Calu3 (cell line): ENCODE data around the gene WDR35. TPM values are rescaled to one million over a fixed set of nuclear protein-coding genes. Genes with fewer than 3 reads are reported as not detected.

Experiments
- Bru-seq: library from RNA; stranded (reverse); fragments of 400-500 nt; gene quantifications from one replicate; lab custom pipeline; 2021; lab: Mats Ljungman, UMichigan
- BruChase-seq, 2 experiments: library from RNA; stranded (reverse); fragments of 400-500 nt; gene quantifications; one replicate each; lab custom pipeline; 2021; lab: Mats Ljungman, UMichigan
- BruUV-seq: library from RNA; stranded (reverse); fragments of 400-500 nt; replicated peaks from 2 replicates; lab custom pipeline; 2021; lab: Mats Ljungman, UMichigan
- CTCF ChIA-PET: fragments of 300-600 bp; sonication (Branson Sonifier 250); formaldehyde crosslinking; loops from one replicate; lab custom pipeline; 2022; ENCODE audit warnings: antibody characterized with exemption; lab: Charles Lee
- DNase-seq: peaks from one replicate; pipeline ENCODE4 v3.0.0; 2022
- H3K27ac Mint-ChIP-seq: one replicate; pipeline ENCODE4 v1.8.0; 2022; ENCODE audit warnings: mixed read lengths; ENCODE audit not compliant: unreplicated experiment
- H3K27me3 Mint-ChIP-seq: one replicate; pipeline ENCODE4 v1.8.0; 2022; ENCODE audit warnings: mixed read lengths; ENCODE audit not compliant: unreplicated experiment
- H3K36me3 Mint-ChIP-seq: one replicate; pipeline ENCODE4 v1.8.0; 2022; ENCODE audit warnings: mild to moderate bottlenecking, moderate library complexity, mixed read lengths; ENCODE audit not compliant: insufficient read depth, unreplicated experiment
- H3K4me1 Mint-ChIP-seq: one replicate; pipeline ENCODE4 v1.8.0; 2022; ENCODE audit warnings: mild to moderate bottlenecking, low read depth, mixed read lengths; ENCODE audit not compliant: unreplicated experiment
- H3K4me3 Mint-ChIP-seq: one replicate; pipeline ENCODE4 v1.8.0; 2022; ENCODE audit warnings: mild to moderate bottlenecking, low read depth, moderate library complexity, mixed read lengths; ENCODE audit not compliant: unreplicated experiment
- H3K9me3 Mint-ChIP-seq: one replicate; pipeline ENCODE4 v1.8.0; 2022; ENCODE audit warnings: low read depth, mixed read lengths; ENCODE audit not compliant: unreplicated experiment
- CTCF ChIP-seq: fragments of 200-600 bp; IDR thresholded peaks from one replicate; pipeline ENCODE4 v1.8.0; 2022; ENCODE audit warnings: antibody characterized with exemption; ENCODE audit not compliant: unreplicated experiment
- intact Hi-C: fragments of 100-400 bp; cut with micrococcal nuclease; formaldehyde crosslinking; loops from one replicate; pipeline ENCODE4 v1.10.0; 2022; ENCODE audit not compliant: unreplicated experiment
- long read RNA-seq: library from polyadenylated mRNA; stranded (forward); transcript quantifications from one replicate; pipeline ENCODE4 v2.0.0, GENCODE V29; 2022
- total RNA-seq: library from RNA; stranded (reverse); gene quantifications from 2 replicates; pipeline ENCODE4 v1.2.3, GENCODE V29; 2022

WDR35 gene
- total RNA-seq (8.8 and 9.8 TPM in 2 replicates), Bru-seq, nascent RNA (percentile 71 among the genes with signal in this experiment), BruChase-seq, experiment 1, labeled RNA remaining after a 6-hour chase (percentile 63 among the genes with signal in this experiment), BruChase-seq, experiment 2, labeled RNA remaining after a 2-hour chase (percentile 63 among the genes with signal in this experiment)
- long read RNA-seq, partial matches to known transcripts = 8 of 11 reads
- long read RNA-seq, other reads (novel, unspliced or antisense) = 3 of 11 reads

GRCh38 chr2:19989667-19990415 is at the start of gene WDR35:
Gene WDR35, minus strand, starts transcription at chr2:19990105. Its CDS starts 90 bp downstream, at chr2:19990015.
- DNase-seq = peak; percentile 96
- no TSS peak for BruUV-seq
- H3K9me3 Mint-ChIP-seq = no peaks in the 10 kb centered on the region

GRCh38 chr2:20037660-20038059 is 47.8 kb upstream of the WDR35 start:
- Mint-ChIP-seq H3K9me3 (no peaks in the 10 kb centered on the region), H3K27me3 (no peaks in the 10 kb centered on the region), H3K27ac (no peak overlapping the region), H3K4me3 (no peak overlapping the region), H3K4me1 (peaks cover 25% of the 10 kb centered on the region), H3K36me3 (peaks cover 21% of the 10 kb centered on the region)
- BruUV-seq = no TSS peak
- intact Hi-C loops = no loop called here
- TF ChIP-seq CTCF = no peak
- CTCF ChIA-PET = interaction anchor here (0.6 kb wide), 1 partner anchor 133 kb away, joined by 5 read pairs; no protein-coding TSS in a partner anchor
- DNase-seq = no peak

More at GRCh38 chr2:19989667-19990415, at the start of gene WDR35:
- CTCF ChIA-PET = interaction anchor here (0.6 to 1.2 kb wide), 2 partner anchors 26 to 645 kb away, joined by 3 to 6 read pairs; no protein-coding TSS in a partner anchor
- Mint-ChIP-seq H3K36me3 (peaks cover 24% of the 10 kb centered on the region), H3K4me1 (peaks cover 10% of the 10 kb centered on the region), H3K27me3 (no peaks in the 10 kb centered on the region), H3K27ac (peak within 1 kb of the TSS; percentile 76), H3K4me3 (peak within 1 kb of the TSS; percentile 94)
- intact Hi-C loops = loop anchor here (2.0 kb wide), 1 partner anchor 27 kb away; no protein-coding TSS in a partner anchor
- no peak for TF ChIP-seq CTCF

GRCh38 chr2:20035955-20036666 is 46.2 kb upstream of the WDR35 start:
- CTCF ChIA-PET = no interaction called here
- Mint-ChIP-seq H3K9me3 (no peaks in the 10 kb centered on the region), H3K4me1 (peaks cover 15% of the 10 kb centered on the region), H3K27me3 (no peaks in the 10 kb centered on the region), H3K36me3 (peaks cover 34% of the 10 kb centered on the region), H3K4me3 (no peak overlapping the region), H3K27ac (peak overlapping the region; percentile 50)
- no peak for DNase-seq
- BruUV-seq = no TSS peak
- intact Hi-C loops = no loop called here
- TF ChIP-seq CTCF = no peak

- Mint-ChIP-seq H3K4me1 (peaks cover 12% of the 10 kb centered on the region), H3K4me3 (no peak overlapping the region), H3K36me3 (peaks cover 43% of the 10 kb centered on the region), H3K9me3 (peaks cover 7% of the 10 kb centered on the region), H3K27ac (no peak overlapping the region), H3K27me3 (no peaks in the 10 kb centered on the region)
- intact Hi-C loops = no loop called here
- BruUV-seq = no TSS peak
- DNase-seq = no peak
- no peak for TF ChIP-seq CTCF
- CTCF ChIA-PET = no interaction called here
These were observed 44.9 kb upstream of the WDR35 start for GRCh38 chr2:20034821-20035220.
